ENCODE measurements around the gene CHCHD6.
A peak's percentile ranks its signal among the peaks of the same experiment; 100 is the strongest.

Gene CHCHD6

GRCh38 chr3:126745760-126746394 is 41.8 kb downstream of the CHCHD6 start:
- DNase-seq, result no peak

- no peak for DNase-seq
Observed at GRCh38 chr3:126746395-126747177, 42.5 kb downstream of the CHCHD6 start.

GRCh38 chr3:126747768-126748167 is 43.7 kb downstream of the CHCHD6 start:
- no peak for DNase-seq

GRCh38 chr3:126748701-126749546 is 44.9 kb downstream of the CHCHD6 start:
- no peak for DNase-seq

- DNase-seq, result no peak
Observed at GRCh38 chr3:126749547-126749875, 45.5 kb downstream of the CHCHD6 start.

GRCh38 chr3:126749931-126750755 is 46.1 kb downstream of the CHCHD6 start:
- DNase-seq, result no peak

- DNase-seq, result no peak
Observed at GRCh38 chr3:126750756-126751121, 46.7 kb downstream of the CHCHD6 start.

- DNase-seq, result no peak
Observed at GRCh38 chr3:126751611-126752302, 47.7 kb downstream of the CHCHD6 start.

- DNase-seq, result peak; percentile 50 to 77
Observed at GRCh38 chr3:126752303-126753190, 48.5 kb downstream of the CHCHD6 start.

- DNase-seq, result no peak
Observed at GRCh38 chr3:126753191-126754160, 49.4 kb downstream of the CHCHD6 start.

- no peak for DNase-seq
Observed at GRCh38 chr3:126755866-126756265, 51.8 kb downstream of the CHCHD6 start.

- no peak for DNase-seq
Observed at GRCh38 chr3:126758026-126758425, 54.0 kb downstream of the CHCHD6 start.

GRCh38 chr3:126758882-126759281 is 54.8 kb downstream of the CHCHD6 start:
- DNase-seq, result no peak

GRCh38 chr3:126760541-126760940 is 56.5 kb downstream of the CHCHD6 start:
- DNase-seq, result no peak

GRCh38 chr3:126763035-126763434 is 59.0 kb downstream of the CHCHD6 start:
- DNase-seq, result no peak

GRCh38 chr3:126765187-126766069 is 61.4 kb downstream of the CHCHD6 start:
- DNase-seq, result no peak

GRCh38 chr3:126766653-126767052 is 62.6 kb downstream of the CHCHD6 start:
- no peak for DNase-seq

GRCh38 chr3:126768903-126769302 is 64.9 kb downstream of the CHCHD6 start:
- DNase-seq, result no peak

- DNase-seq, result no peak
Observed at GRCh38 chr3:126770096-126770495, 66.1 kb downstream of the CHCHD6 start.

Measured in Kasumi-1 (cell line).